CD8-positive, alpha-beta memory T cell (primary cell): ENCODE data around the gene WNK1. TPM values are rescaled to one million over a fixed set of nuclear protein-coding genes. Genes with fewer than 3 reads are reported as not detected.
A peak's percentile ranks its signal among the peaks of the same experiment; 100 is the strongest.
"Not testable (repeated sequence)": the region's sequence is repeated elsewhere in the genome, so short reads cannot be mapped to it uniquely, and the experiment has no call there.

Source experiments
- CTCF ChIA-PET: fragments of 350-600 bp; sonication (Branson Sonifier 250); formaldehyde crosslinking; loops from one replicate; lab custom pipeline; 2021; ENCODE audit warnings: antibody characterized with exemption; lab: Charles Lee
- POLR2A ChIA-PET: fragments of 350-600 bp; sonication (Branson Sonifier 250); formaldehyde crosslinking; loops from one replicate; lab custom pipeline; 2021; ENCODE audit warnings: antibody characterized with exemption; lab: Charles Lee
- DNase-seq, 5 donors: peaks; one replicate each; pipeline versions ENCODE4 v3.0.0 to v3.0.0-alpha.2; 2020 to 2022; ENCODE audit warnings: mixed read lengths in 1 of 5
- H3K27ac ChIP-seq: one replicate; pipeline ENCODE4 v1.7.0; 2013; ENCODE audit warnings: low read depth, mild to moderate bottlenecking, low read length, moderate library complexity
- H3K27me3 ChIP-seq: 2 replicates; pipeline ENCODE4 v1.7.0; 2013; ENCODE audit warnings: low read length, mild to moderate bottlenecking; ENCODE audit not compliant: insufficient read depth, poor library complexity, severe bottlenecking
- H3K36me3 ChIP-seq: 2 replicates; pipeline ENCODE4 v1.7.0; 2013; ENCODE audit warnings: mild to moderate bottlenecking, low read length, moderate library complexity; ENCODE audit not compliant: insufficient read depth
- H3K4me1 ChIP-seq: 2 replicates; pipeline ENCODE4 v1.7.0; 2013; ENCODE audit warnings: mild to moderate bottlenecking, low read length, moderate library complexity; ENCODE audit not compliant: insufficient read depth
- H3K4me3 ChIP-seq: 2 replicates; pipeline ENCODE4 v1.7.0; 2013; ENCODE audit warnings: mild to moderate bottlenecking, low read length
- H3K9me3 ChIP-seq: 2 replicates; pipeline ENCODE4 v1.7.0; 2013; ENCODE audit warnings: mild to moderate bottlenecking, low read length
- H3K27ac Mint-ChIP-seq, 8 donors: one replicate each; pipeline ENCODE4 v1.8.0; 2020 to 2021; ENCODE audit warnings: mixed read lengths in 8 of 8, mild to moderate bottlenecking in 6 of 8, inconsistent platforms in 3 of 8, moderate library complexity in 3 of 8
- H3K27me3 Mint-ChIP-seq, 2 donors: one replicate each; pipeline ENCODE4 v1.8.0; 2020 to 2021; ENCODE audit warnings: mixed read lengths in 2 of 2, mild to moderate bottlenecking in 1 of 2, moderate library complexity in 1 of 2
- H3K36me3 Mint-ChIP-seq, 3 donors: one replicate each; pipeline ENCODE4 v1.8.0; 2020 to 2021; ENCODE audit warnings: mixed read lengths in 3 of 3, inconsistent platforms in 1 of 3, mild to moderate bottlenecking in 1 of 3
- H3K4me1 Mint-ChIP-seq, 3 donors: one replicate each; pipeline ENCODE4 v1.8.0; 2020 to 2021; ENCODE audit warnings: mixed read lengths in 3 of 3, inconsistent platforms in 1 of 3, mild to moderate bottlenecking in 1 of 3
- H3K4me3 Mint-ChIP-seq, 7 donors: one replicate each; pipeline ENCODE4 v1.8.0; 2020 to 2021; ENCODE audit warnings: mixed read lengths in 7 of 7, mild to moderate bottlenecking in 6 of 7, moderate library complexity in 4 of 7, inconsistent platforms in 2 of 7
- H3K9me3 Mint-ChIP-seq, 5 donors: one replicate each; pipeline ENCODE4 v1.8.0; 2020 to 2022; ENCODE audit warnings: mixed read lengths in 5 of 5, mild to moderate bottlenecking in 3 of 5, moderate library complexity in 2 of 5, inconsistent platforms in 1 of 5
- polyA plus RNA-seq: library from polyadenylated mRNA; unstranded; fragments of 300-500 nt; fragmentation: Illumina TruSeq; gene quantifications from one replicate; pipeline ENCODE4 v1.2.3, GENCODE V29; 2021
- total RNA-seq, 2 experiments: library from RNA; stranded (reverse); gene quantifications; one replicate each; pipeline ENCODE4 v1.2.3, GENCODE V29; 2021

The WNK1 gene
- total and polyA plus RNA-seq, 3 experiments from 2014 or later, result 47.4 to 176 (median 174) TPM

DNA sequence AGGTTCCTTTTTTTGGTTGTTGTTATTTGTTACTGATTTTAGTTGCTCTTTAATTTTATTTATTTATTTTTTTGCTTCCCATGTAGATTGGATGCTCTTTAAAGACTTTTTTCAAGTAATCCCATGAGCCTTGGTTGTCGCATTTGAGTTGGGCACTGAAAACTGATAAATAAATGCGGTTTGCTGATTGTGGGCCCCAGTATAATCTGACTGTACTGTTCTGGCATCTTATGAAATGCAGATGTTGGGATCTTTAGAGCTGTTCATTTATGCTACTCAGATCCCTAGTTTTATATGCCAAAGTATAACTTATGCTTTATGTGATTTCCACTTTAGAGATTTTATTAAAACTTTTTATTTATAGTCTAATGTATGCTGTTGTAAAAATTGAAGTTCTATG, 33.3 kb downstream of the WNK1 start:
- H3K4me1 ChIP-seq, result peaks cover 62% of the 10 kb centered on the region
- Mint-ChIP-seq H3K36me3 (peaks cover 0 to 3% (median 1%) of the 10 kb centered on the region in 3 donors), H3K9me3 (no peaks in the 10 kb centered on the region), H3K27me3 (no peaks in the 10 kb centered on the region), H3K27ac (peak overlapping the region in 3 of 8 donors; percentile 4 to 37 (median 6)), H3K4me1 (peaks cover 68 to 82% (median 81%) of the 10 kb centered on the region in 3 donors), H3K4me3 (no peak overlapping the region)
- no peak for DNase-seq
- no peaks in the 10 kb centered on the region for H3K27me3 ChIP-seq
- CTCF ChIA-PET, result no interaction called here
- H3K4me3 ChIP-seq, result no peak overlapping the region
- H3K36me3 ChIP-seq, result no peaks in the 10 kb centered on the region
- H3K27ac ChIP-seq, result no peak overlapping the region
- H3K9me3 ChIP-seq, result no peaks in the 10 kb centered on the region
- POLR2A ChIA-PET, result no interaction called here

DNA sequence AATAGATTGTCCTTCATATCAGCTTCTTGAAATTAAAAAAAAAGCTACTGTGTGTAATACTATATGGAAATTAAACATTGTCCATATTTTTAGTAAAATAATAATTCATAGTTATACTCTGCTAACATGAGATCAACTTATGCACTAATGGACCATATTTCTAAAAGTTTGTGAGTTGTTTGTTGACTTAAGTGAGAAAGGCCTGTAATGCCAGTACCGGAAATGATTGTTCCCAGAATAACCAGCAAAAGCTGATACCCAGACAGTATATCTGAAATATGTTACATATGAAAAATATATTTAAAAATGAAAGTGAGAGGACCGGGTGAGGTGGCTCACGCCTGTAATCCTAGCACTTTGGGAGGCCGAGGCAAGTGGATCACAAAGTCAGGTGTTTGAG, 35.9 kb downstream of the WNK1 start:
- Mint-ChIP-seq H3K4me1 (peaks cover 70 to 85% (median 84%) of the 10 kb centered on the region in 3 donors), H3K27ac (peak overlapping the region in 7 of 8 donors; percentile 13 to 90 (median 50)), H3K27me3 (no peaks in the 10 kb centered on the region), H3K36me3 (peaks cover 0 to 3% (median 0%) of the 10 kb centered on the region in 3 donors), H3K9me3 (no peaks in the 10 kb centered on the region), H3K4me3 (peak overlapping the region in 6 of 7 donors; percentile 6 to 64 (median 42))
- Histone ChIP-seq H3K27ac (no peak overlapping the region), H3K4me3 (no peak overlapping the region), H3K36me3 (no peaks in the 10 kb centered on the region), H3K4me1 (peaks cover 58% of the 10 kb centered on the region), H3K27me3 (no peaks in the 10 kb centered on the region), H3K9me3 (no peaks in the 10 kb centered on the region)
- DNase-seq, result no peak
- ChIA-PET POLR2A (no interaction called here), CTCF (interaction anchor here (0.6 kb wide), 1 partner anchor 20 kb away, joined by 3 read pairs; no protein-coding TSS in a partner anchor)

DNA sequence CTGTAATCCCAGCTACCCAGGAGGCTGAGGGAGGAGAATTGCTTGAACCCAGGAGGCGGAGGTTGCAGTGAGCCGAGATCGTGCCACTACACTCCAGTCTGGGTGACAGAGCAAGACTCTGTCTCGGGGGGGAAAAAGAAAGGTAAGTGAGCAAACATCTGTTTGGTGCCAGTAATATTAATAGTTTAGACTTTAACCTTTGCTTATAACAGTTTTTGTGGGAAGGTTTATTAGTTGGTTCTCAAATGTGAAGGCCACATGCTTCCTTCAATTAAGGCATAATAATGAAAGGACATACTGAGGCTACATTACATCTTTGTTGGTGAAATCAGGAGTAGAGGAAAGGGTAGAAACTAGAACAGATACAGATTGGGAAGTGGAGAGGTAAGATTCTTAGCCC, 36.4 kb downstream of the WNK1 start:
- H3K36me3 Mint-ChIP-seq, result not testable (repeated sequence)

DNA sequence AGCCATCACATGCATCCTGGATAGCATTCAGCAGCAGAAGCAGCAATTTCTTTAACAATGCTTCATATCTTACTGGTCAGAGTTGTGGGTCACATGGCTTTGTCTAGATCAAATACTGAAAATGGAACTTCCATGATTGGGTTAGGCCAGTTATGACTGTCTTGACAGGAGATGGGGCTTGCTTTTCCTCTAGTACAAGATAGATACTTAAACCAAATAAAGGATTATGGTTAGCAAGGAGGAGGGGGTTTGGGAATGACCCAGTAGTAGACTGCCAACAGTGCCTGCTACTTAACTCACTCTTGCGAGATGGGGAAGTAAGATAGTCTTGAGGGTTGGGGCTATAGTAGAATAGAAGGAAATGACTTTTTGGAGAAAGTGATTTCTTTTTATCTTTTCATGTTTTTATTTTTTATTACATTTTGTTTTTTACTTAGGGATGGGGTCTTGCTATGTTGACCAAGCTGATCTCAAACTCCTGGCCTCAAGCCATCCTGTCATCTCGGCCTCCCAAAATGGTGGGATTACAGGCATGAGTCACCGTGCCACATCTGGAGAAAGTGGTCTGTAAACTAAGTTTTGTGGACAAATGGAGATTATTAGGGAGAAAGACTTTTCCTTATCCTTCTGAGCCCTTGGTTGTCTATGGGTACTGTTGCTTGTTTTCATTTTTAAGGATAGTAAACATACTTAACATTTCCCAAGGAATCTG, 37.6 kb downstream of the WNK1 start:
- no peaks in the 10 kb centered on the region for H3K27me3 ChIP-seq
- ChIA-PET CTCF (no interaction called here), POLR2A (interaction anchor here (0.5 kb wide), 1 partner anchor 14 kb away, joined by 3 read pairs; no protein-coding TSS in a partner anchor)
- no peaks in the 10 kb centered on the region for H3K27me3 Mint-ChIP-seq
- H3K4me3 ChIP-seq, result peak overlapping the region; percentile 40
- H3K4me3 Mint-ChIP-seq, result peak overlapping the region in 6 of 7 donors; percentile 39 to 73 (median 62)
- no peak for DNase-seq
- peak overlapping the region; percentile 10 to 84 (median 69) for H3K27ac Mint-ChIP-seq
- peaks cover 0 to 3% (median 0%) of the 10 kb centered on the region in 3 donors for H3K36me3 Mint-ChIP-seq
- H3K9me3 Mint-ChIP-seq, result no peaks in the 10 kb centered on the region
- no peaks in the 10 kb centered on the region for H3K9me3 ChIP-seq
- H3K27ac ChIP-seq, result no peak overlapping the region
- H3K4me1 ChIP-seq, result peaks cover 63% of the 10 kb centered on the region
- H3K4me1 Mint-ChIP-seq, result peaks cover 79 to 93% (median 91%) of the 10 kb centered on the region in 3 donors
- no peaks in the 10 kb centered on the region for H3K36me3 ChIP-seq

More for the DNA sequence above, 36.4 kb downstream of the WNK1 start:
- H3K27me3 ChIP-seq, H3K9me3 ChIP-seq, CTCF ChIA-PET, POLR2A ChIA-PET, H3K36me3 ChIP-seq, H3K27me3 Mint-ChIP-seq, H3K9me3 Mint-ChIP-seq, DNase-seq, H3K27ac ChIP-seq, H3K4me3 ChIP-seq: not testable (repeated sequence)
- Mint-ChIP-seq H3K27ac (peak overlapping the region in 7 of 8 donors; percentile 13 to 90 (median 32)), H3K4me1 (peaks cover 75 to 90% (median 89%) of the 10 kb centered on the region in 3 donors), H3K4me3 (peak overlapping the region in 6 of 7 donors; percentile 6 to 64 (median 42))
- H3K4me1 ChIP-seq, result peaks cover 63% of the 10 kb centered on the region

DNA sequence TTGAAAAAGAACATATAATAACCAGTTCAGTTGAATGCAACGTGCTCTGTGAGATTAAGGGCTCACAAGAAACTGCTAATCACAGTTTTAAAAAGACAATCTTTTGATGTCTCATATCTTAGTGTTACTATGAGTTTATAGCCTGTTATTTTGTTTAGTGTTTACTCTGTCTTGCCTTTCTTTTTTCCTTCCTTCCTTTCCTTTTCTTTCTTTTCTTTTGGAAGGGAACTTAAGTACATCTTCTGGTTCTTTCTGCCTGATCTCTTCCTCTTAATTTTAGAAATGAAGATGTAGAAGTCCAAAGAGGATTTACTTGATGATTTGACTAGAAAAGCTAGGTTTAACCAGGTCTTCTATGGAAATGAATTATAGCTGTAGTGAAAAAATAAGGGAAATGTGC, 38.2 kb downstream of the WNK1 start:
- H3K27me3 ChIP-seq, result no peaks in the 10 kb centered on the region
- H3K9me3 ChIP-seq, result no peaks in the 10 kb centered on the region
- DNase-seq, result no peak
- H3K9me3 Mint-ChIP-seq, result no peaks in the 10 kb centered on the region
- H3K4me3 ChIP-seq, result no peak overlapping the region
- peaks cover 68% of the 10 kb centered on the region for H3K4me1 ChIP-seq
- peaks cover 0 to 2% (median 0%) of the 10 kb centered on the region in 3 donors for H3K36me3 Mint-ChIP-seq
- POLR2A ChIA-PET, result no interaction called here
- CTCF ChIA-PET, result interaction anchor here (1.1 kb wide), 1 partner anchor 40 kb away, joined by 4 read pairs; no protein-coding TSS in a partner anchor
- no peak overlapping the region for H3K27ac ChIP-seq
- peak overlapping the region in 5 of 7 donors; percentile 1 to 66 (median 34) for H3K4me3 Mint-ChIP-seq
- no peaks in the 10 kb centered on the region for H3K36me3 ChIP-seq
- H3K27ac Mint-ChIP-seq, result peak overlapping the region in 7 of 8 donors; percentile 10 to 75 (median 45)
- no peaks in the 10 kb centered on the region for H3K27me3 Mint-ChIP-seq
- peaks cover 81 to 93% (median 92%) of the 10 kb centered on the region in 3 donors for H3K4me1 Mint-ChIP-seq

DNA sequence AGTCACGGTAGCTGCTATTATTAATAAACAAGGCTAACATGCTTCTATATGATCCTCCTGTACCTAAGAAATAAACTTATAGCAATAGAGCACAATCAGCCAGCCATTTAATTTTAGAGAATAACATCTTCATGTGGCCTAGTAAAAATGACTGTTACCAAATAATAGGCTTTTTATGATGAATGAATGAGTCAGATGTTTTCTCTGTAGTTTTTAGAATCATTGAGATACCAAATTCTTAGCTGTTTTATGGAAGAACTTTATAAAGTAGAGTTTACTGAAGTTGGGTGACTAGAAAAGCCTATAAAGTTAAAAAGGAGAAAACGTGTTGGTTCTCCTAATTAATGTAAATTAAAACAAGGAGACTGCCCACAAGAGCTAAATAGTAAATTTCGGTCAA, 40.7 kb downstream of the WNK1 start:
- CTCF ChIA-PET, result interaction anchor here (0.6 to 1.8 kb wide), 2 partner anchors 21 to 42 kb away, joined by 3 to 4 read pairs; no protein-coding TSS in a partner anchor
- H3K4me1 Mint-ChIP-seq, result peaks cover 84 to 95% (median 95%) of the 10 kb centered on the region in 3 donors
- H3K36me3 Mint-ChIP-seq, result peaks cover 0 to 7% (median 0%) of the 10 kb centered on the region in 3 donors
- DNase-seq, result no peak
- Histone ChIP-seq H3K4me1 (peaks cover 66% of the 10 kb centered on the region), H3K36me3 (no peaks in the 10 kb centered on the region), H3K27me3 (no peaks in the 10 kb centered on the region), H3K27ac (no peak overlapping the region), H3K9me3 (no peaks in the 10 kb centered on the region), H3K4me3 (no peak overlapping the region)
- peak overlapping the region in 1 of 7 donors; percentile 6 for H3K4me3 Mint-ChIP-seq
- peaks cover 0 to 2% of the 10 kb centered on the region in 2 donors for H3K27me3 Mint-ChIP-seq
- H3K9me3 Mint-ChIP-seq, result no peaks in the 10 kb centered on the region
- POLR2A ChIA-PET, result no interaction called here
- H3K27ac Mint-ChIP-seq, result peak overlapping the region in 2 of 8 donors; percentile 40 to 64

DNA sequence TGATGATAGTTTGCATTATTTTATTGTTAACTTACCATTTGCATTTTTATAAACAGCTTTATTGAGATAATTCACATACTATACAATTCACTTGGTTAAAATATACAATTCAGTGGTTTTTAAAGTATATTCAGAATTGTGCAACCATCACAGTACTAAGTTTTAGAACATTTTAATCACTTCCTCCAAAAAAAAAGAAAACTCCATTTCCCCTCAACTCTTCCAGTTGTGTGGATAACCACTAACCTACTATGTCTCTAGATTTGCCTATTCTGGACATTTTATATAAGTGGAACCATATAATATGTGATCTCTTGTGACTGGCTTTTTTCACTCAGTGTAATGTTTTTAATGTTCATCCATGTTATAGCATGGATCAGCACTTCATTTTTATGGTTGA, 41.3 kb downstream of the WNK1 start:
- H3K36me3 ChIP-seq, result no peaks in the 10 kb centered on the region
- no peak overlapping the region for H3K4me3 ChIP-seq
- H3K27me3 ChIP-seq, result no peaks in the 10 kb centered on the region
- Mint-ChIP-seq H3K9me3 (no peaks in the 10 kb centered on the region), H3K4me1 (peaks cover 83 to 95% (median 94%) of the 10 kb centered on the region in 3 donors), H3K4me3 (peak overlapping the region in 1 of 7 donors; percentile 20), H3K27me3 (peaks cover 0 to 2% of the 10 kb centered on the region in 2 donors), H3K27ac (peak overlapping the region in 3 of 8 donors; percentile 40 to 74 (median 61)), H3K36me3 (peaks cover 0 to 8% (median 0%) of the 10 kb centered on the region in 3 donors)
- no peaks in the 10 kb centered on the region for H3K9me3 ChIP-seq
- ChIA-PET POLR2A (no interaction called here), CTCF (interaction anchor here (0.6 to 1.8 kb wide), 2 partner anchors 20 to 43 kb away, joined by 3 to 4 read pairs; no protein-coding TSS in a partner anchor)
- DNase-seq, result no peak
- peaks cover 60% of the 10 kb centered on the region for H3K4me1 ChIP-seq
- no peak overlapping the region for H3K27ac ChIP-seq

DNA sequence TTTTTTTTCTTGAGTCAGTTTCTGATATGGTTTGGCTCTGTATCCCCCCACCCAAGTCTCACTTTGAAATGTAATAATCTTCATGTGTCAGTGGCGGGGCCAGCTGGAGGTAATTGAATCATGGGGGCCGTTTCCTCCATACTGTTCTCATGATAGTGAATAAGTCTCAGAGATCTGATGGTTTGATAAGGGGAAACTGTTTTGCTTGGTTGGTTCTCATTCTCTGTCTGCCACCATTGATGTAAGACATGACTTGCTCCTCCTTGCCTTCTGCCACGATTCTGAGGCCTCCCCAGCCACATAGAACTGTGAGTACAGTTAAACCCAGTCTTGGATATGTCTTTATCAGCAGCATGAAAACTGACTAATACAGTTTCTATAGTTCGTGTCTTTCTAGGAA, 42.9 kb downstream of the WNK1 start:
- Histone ChIP-seq H3K36me3 (no peaks in the 10 kb centered on the region), H3K4me1 (peaks cover 44% of the 10 kb centered on the region), H3K9me3 (no peaks in the 10 kb centered on the region), H3K27me3 (no peaks in the 10 kb centered on the region), H3K27ac (no peak overlapping the region), H3K4me3 (no peak overlapping the region)
- H3K9me3 Mint-ChIP-seq, result no peaks in the 10 kb centered on the region
- ChIA-PET POLR2A (no interaction called here), CTCF (interaction anchor here (0.7 to 1.2 kb wide), 3 partner anchors 45 to 298 kb away, joined by 3 to 5 read pairs (median 3); no protein-coding TSS in a partner anchor)
- H3K4me1 Mint-ChIP-seq, result peaks cover 71 to 88% (median 88%) of the 10 kb centered on the region in 3 donors
- peaks cover 0 to 9% (median 0%) of the 10 kb centered on the region in 3 donors for H3K36me3 Mint-ChIP-seq
- H3K27me3 Mint-ChIP-seq, result peaks cover 0 to 2% of the 10 kb centered on the region in 2 donors
- peak overlapping the region; percentile 4 to 83 (median 20) for H3K4me3 Mint-ChIP-seq
- no peak for DNase-seq
- peak overlapping the region; percentile 4 to 93 (median 69) for H3K27ac Mint-ChIP-seq
